LNCAP (cell line): ENCODE data around the gene SPARC.

Experiments
- TF ChIP-seq, protein P1 (sequence below): fragments of 450-650 bp; IDR thresholded peaks from 2 replicates; pipeline ENCODE4 v1.5.1; 2017; ENCODE audit warnings: mild to moderate bottlenecking

The SPARC gene

DNA sequence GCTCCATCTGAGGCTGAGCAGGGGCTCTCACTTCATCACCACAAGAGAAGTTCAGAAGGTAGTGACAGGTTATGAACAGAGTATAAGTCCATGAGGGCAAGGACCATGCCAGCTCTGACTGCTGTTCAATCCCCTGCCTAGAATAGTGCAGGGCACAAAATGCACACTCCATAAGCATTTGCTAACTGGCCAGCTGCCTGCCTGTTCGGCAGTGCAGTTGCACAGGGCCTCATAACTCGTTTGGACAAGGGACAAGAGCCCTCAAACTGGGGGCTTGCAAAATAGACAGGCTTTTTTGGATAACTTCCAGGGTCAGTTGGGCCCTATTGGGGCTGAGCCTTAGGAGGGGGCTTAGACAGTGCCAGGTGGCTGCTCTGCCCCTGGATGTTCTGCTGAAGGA is 21.1 kb downstream of the SPARC start:
- TF ChIP-seq, protein P1, sequence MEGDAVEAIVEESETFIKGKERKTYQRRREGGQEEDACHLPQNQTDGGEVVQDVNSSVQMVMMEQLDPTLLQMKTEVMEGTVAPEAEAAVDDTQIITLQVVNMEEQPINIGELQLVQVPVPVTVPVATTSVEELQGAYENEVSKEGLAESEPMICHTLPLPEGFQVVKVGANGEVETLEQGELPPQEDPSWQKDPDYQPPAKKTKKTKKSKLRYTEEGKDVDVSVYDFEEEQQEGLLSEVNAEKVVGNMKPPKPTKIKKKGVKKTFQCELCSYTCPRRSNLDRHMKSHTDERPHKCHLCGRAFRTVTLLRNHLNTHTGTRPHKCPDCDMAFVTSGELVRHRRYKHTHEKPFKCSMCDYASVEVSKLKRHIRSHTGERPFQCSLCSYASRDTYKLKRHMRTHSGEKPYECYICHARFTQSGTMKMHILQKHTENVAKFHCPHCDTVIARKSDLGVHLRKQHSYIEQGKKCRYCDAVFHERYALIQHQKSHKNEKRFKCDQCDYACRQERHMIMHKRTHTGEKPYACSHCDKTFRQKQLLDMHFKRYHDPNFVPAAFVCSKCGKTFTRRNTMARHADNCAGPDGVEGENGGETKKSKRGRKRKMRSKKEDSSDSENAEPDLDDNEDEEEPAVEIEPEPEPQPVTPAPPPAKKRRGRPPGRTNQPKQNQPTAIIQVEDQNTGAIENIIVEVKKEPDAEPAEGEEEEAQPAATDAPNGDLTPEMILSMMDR = no peak

DNA sequence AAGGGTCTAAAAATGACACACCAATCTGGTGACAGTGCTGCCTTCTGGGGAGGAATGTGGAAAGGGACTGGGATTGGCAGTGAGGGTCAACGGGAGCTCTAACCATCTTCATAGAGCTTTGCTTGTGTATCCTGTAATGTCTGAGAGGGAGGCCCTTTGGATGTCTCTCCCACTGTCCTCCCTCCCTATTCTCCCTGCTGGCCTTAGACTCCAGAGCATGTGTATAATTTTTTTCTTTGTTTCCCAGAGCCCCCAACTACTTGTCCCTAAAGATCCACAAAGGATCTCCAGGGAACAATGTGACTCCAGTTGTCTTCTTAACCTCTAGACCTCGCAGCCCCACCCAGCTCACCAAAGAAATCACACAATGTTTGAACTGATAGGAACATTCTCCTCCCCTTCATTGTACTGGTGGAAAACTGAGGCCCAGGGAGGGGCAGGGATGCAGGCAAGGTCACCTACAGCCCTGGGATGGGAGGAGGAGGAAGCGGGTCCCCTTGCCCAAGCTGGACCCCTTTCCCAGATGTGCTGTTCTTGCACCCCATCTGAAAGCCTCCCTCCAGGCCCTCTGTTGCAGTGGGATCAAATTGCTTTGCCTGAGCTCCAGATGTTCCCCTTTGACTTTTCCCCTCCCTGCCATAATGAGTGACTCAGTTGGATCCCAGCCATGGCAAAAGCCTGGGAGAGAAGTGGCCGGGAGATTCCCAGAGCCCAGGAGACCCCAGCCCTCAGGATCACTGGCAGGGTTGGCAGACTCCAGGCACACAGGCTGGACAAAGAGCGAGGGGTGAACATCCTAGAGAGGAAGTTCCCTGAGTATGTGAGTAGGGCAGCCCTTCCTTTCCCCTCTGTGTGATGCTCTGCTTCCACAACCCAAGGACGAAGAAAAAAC is 21.8 kb downstream of the SPARC start:
- TF ChIP-seq, protein P1 = no peak

DNA sequence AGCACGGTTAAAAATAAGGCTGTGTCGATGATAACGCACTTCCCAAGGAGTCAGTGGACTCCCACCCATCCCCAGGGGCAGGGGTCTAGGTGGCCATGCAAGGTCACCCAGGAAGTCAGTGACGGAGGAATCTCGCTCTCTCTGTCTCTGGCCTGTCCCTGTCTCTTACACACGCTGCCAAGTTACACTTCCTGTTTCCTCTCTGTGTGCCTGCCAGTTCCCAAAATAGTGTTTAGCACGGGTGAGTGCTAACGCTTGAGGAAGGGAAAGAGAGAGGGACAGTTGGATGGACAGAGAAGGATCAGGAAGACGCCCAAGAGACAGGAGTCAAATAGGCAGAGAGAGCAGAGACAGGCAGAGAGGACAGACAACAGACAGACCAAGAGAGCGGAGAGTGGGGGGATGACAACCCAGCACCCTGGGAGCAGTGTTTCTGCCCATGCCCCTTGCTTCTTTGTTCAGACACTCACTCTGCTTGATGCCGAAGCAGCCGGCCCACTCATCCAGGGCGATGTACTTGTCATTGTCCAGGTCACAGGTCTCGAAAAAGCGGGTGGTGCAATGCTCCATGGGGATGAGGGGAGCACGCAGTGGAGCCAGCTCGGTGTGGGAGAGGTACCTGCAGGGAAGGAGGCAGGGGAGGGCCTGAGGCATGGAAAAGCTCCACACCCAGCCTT is 23.0 kb downstream of the SPARC start:
- TF ChIP-seq, protein P1 = no peak

DNA sequence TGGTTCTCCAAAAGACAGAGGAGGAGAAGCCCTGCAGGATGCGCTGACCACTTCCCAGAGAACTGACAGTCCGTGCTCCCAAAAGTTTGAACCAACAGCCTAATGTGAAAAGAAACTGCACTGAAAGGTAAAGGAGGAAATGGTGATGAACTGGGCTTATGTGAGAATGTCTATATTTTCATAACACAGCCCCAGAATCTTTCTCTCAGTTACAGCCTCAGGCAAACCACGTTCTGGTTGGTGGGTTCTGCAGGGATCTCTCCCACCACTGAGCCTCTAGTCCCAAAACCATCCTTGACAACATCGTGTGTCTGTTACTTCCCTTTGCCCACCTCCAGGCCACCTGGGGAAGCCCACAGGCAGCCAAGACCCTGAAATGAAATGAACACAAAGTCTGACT is 23.9 kb downstream of the SPARC start:
- TF ChIP-seq, protein P1 = no peak

DNA sequence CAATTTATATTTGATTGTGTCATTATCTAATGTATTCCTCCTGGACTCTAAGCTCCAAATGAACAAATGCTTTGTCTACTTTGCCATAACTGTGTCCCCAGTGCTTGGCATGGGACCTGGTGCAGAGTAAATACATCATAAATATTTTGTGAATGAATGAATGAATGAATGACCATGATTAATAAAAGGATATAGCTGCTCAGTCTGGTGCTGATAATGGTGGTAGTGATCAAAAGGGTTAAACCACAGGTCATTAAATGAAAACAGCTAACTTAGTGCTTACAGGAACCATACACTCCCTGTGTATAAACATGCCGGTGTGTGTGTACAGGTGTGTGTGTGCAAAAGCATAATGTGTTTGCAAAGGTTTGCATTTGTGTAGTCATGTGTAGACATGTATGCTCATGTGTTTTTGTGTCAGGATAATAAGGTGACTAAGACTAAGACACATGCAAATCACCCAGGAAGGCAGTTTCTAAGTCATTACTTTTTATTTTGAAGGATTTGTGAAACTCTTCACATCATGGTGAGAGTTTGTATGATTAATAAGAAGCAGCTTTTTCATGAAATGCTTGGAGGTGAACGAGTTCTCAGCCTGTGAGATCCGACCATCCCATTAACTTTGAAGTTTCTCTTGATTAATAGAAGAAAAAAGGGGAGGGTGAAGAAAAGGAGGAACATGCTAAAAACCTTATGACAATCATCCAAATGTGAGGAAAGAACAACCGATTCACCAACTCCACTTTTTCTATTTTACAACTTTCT is 24.6 kb downstream of the SPARC start:
- TF ChIP-seq, protein P1 = no peak

DNA sequence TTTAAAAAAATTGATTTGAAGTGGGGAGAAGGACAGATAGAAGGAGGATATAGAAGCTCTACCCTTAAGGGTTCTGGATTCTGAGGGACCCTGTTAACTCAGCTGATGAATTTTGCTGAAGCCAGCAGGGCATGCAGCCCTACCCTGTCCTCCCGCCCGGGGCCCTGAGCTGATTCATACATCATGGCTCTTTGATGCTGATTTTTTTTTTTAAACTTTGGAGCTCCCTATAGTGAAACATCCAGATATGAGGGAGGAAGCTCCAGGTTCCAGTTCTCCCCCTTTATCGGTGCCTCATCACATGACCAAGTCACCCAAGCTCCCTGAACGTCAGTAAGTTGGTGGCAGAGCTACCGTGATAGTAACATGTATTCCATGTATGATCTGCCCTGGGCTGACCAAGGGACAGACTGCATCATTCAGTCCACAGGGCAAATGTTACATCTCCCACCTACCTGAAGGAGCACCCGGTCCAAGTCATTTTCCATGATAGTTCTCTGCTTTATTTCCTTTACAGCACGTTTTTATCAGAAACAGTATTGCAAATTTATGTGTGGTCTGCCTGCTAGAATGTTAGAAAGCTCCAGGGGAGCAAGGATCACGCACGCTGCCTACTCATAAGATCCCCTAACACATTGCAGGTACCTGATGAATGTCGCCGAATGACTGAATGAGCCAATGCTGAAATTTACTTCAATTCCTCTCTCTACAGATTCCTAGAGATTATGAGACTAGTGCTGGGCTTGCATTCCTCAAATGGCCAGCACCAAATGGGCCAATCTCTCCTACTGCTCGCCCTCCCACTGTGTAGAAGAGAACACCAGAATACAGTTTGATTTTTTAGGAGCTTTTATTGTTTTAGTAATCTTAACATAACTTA is 25.9 kb downstream of the SPARC start:
- TF ChIP-seq, protein P1 = no peak
